GM18907 (cell line): ENCODE results near the gene WDR12.
"Not testable (repeated sequence)": the region's sequence is repeated elsewhere in the genome, so short reads cannot be mapped to it uniquely, and the experiment has no call there.

Experiments
- ATAC-seq: cut with Tn5 transposase; IDR thresholded peaks from one replicate; pipeline ENCODE4 v1.9.1; 2021; ENCODE audit warnings: mild to moderate bottlenecking, moderate library complexity; ENCODE audit not compliant: unreplicated experiment

WDR12 gene

GRCh38 chr2:202885190-202885589, 26.3 kb downstream of the WDR12 start:
- no peak for ATAC-seq

DNA sequence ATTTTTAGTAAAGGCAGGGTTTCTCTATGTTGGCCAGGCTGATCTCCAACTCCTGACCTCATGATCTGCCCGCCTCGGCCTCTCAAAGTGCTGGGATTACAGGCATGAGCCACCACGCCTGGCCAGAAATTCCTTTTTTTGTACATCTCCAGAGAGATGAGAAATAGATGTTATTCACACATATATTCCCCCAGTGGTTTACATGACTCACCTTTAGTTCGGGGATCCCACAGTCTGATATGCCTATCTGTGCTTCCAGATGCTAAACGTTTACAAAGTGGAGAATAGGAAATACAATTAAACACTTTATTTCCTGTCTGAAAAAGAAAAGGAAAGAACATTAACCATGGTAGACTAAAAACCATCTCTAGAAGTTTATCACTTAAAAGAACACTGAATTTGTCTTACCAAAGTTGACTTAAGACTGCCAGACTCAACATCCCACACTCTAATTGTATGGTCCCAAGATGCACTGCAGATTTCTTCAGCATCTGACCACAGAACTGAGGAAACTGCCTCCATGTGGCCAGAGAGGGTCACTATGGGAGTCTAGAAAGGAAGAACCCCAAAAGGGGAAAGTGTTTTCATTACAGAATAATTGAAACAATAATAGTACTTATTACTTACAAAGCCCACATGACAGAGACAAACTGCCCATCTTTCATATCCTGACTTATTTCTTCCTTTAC, 27.3 kb downstream of the WDR12 start:
- no peak for ATAC-seq

DNA sequence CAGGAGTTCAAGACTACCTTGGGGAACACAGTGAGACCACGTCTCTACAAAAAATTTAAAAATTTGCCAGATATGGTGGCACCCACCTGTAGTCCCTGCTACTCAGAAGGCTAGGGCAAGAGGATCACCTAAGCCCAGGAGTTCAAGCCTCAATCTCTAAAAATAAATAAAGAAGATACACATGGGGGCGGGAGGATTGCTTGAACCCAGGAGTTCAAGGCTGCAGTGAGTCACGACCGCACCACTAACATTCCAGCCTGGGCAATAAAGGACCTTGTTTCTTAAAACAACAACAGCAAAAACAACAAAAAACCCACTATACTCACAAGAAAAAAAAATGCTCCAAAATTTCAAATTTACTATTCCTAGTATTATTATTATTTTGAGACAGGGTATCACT, 29.9 kb downstream of the WDR12 start:
- ATAC-seq: no peak

GRCh38 chr2:202877699-202878098, 33.8 kb downstream of the WDR12 start:
- no peak for ATAC-seq

DNA sequence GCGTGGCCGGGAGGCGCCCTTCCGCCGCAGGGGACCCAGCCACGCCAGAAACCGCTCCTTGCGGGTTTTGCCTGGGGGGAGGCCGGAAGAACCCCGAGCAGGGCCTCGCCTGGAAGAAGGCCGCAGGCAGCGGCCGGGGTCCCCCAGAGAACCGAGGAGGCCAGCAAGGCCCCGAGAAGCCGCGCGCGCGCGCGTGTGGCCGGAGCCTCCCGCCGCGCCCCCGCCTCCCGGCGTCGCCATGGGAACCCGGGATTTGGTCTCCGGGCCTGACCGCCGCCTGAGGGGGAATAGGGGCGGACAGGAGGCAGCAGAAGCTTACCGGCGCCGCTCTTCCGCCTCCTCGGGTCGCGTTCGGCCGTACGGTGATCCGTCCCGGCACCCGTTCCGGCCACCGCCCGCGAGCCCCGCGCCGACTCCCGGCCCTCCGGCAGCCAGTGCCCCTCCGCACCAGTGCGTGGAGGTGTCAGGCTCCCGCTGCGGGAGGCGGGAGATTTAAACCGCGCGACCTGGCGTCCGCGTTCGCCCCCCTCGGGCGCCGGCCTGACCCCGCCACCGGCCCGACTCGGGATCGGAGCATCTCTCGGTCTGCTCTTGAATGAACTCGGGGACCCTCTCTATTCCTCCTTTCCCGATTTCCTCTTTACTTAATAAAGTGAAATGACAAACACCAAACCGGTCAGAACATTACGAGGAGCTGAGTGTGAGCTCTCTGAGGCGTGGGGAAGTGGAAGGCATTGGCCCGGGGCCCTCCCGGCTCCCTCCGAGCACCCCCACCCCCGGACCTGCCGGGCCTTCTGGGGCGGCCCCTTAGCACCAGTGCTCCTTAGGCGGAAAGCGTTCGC, 40.0 kb downstream of the WDR12 start, which contains the start of gene ICA1L:
Gene ICA1L (minus strand): TSS at position 467 of the 842 bp plus-strand sequence. CDS start 42,757 bp downstream, outside the sequence.
- peak; percentile 48 for ATAC-seq

DNA sequence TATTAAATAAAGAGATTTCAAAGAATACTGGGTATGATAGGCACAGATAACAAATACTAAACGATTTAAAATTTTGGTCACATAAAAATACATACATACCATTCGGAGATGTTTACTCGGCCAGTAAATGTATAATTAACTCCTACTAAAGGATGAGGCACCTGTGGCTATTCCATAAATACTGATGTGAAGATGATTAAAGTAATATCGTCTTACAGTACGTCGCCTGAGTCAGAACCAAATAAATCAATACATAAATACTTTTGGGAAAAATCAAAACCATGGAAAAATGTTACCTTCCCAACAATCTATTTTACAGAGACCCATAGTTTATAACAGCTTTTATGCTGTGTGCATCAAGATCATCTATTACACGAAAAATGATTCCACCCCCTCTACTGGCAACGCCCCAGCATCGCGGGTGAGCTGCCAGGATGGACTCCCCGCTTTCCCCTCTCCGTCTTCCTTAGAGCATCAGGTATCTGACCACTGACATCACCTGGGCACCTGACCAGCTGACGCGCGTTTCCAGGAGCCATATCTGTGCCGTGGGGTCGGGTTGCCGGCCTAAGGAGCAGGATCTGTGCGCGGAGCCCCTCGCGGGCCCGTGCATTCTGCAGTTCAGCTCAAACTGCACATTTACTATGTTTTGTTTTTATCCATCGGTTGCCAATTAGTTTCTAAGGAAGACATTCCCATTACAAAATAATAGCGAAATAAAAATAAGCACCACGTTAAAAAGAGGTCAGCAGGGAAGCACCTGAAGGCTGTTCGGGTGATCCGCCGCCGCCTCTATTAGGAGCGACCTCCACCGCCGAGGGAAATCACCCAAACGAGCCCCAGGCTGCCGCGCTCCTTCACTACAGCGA, 40.8 kb downstream of the WDR12 start:
- peak; percentile 84 for ATAC-seq

DNA sequence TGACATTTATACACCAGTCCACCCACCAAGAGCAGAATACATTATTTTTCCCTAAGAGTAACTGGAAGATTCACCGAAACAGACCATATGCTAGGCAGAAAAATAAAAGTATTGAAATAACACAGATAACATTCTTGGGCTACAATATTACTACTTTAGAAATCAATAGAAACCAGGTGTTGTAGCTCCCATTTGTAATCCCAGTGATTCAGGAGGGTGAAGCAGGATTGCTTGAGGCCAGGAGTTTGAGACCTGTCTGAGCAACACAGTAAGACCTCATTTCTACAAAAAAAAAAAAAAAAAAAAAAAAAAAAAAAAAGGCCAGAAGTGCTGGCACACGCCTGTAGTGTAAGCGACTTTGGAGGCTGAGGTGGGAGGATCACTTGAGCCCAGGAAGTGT, 49.5 kb downstream of the WDR12 start:
- ATAC-seq: no peak

DNA sequence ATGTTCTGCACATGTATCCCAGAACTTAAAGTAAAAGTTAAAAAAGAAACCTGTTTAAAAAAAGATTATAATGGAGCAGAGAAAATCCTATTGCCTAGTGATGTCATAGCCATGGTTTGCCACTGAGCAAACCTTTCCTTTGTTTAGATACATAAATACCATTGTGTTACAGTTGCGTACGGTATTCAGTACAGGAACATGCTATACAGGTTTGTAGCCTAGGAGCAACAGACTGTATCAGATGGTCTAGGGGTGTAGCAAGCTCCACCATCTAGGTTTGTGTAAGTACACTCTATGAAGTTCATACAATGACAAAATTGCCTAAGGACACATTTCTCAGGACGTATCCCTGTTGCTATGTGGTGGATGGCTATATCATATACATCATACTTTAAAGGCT, 52.9 kb downstream of the WDR12 start:
- no peak for ATAC-seq

- not testable (repeated sequence) for ATAC-seq
Observed at GRCh38 chr2:202849343-202849742, 62.1 kb downstream of the WDR12 start.

DNA sequence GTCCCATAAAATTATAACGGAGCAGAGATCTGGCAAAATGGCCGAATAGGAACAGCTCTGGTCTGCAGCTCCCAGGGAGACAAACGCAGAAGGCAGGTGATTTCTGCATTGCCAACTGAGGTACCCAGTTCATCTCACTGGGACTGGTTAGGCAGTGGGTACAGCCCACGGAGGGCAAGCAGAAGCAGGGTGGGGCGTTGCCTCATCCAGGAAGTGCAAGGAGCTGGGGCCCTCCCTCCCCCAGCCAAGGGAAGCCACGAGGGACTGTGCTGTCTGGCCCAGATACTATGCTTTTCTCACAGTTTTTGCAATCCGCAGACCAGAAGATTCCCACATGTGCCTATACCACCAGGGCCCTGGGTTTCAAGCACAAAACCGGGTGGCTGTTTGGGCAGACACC, 62.7 kb downstream of the WDR12 start:
- ATAC-seq: no peak

DNA sequence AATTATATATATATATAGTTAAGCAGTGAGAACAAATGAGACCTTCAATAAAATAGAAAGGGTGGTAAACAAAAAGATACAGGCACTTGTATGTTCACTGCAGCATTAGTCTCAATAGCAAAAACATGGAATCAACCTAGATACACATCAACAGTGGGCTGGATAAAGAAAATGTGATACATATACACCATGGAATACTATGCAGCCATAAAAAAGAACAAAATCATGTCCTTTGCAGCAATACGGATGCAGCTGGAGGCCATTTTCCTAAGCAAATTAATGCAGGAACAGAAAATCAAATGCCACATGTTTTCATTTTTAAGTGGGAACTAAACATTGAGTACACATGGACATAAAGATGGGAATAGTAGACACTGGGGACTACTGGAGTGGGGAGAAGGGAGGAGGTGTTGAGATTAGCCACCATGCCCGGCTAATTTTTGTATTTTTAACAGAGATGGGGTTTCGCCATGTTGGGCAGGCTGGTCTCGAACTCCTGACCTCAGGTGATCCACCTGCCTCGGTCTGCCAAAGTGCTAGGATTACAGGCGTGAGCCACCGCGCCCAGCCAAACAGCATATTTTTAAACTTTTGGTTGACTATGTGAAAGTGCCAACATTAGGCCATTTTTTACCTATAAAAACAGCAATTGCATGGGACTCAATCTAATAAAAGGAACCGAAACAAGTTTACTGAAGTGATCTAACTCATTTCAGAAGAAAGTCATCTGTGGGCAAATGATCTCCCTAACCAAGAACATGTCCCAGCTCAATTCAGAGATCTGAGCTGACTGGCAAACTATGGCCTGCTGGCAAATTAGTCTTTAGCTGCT, 63.6 kb downstream of the WDR12 start:
- peak; percentile 77 for ATAC-seq

- no peak for ATAC-seq
Observed at GRCh38 chr2:202844656-202845055, 66.8 kb downstream of the WDR12 start.

DNA sequence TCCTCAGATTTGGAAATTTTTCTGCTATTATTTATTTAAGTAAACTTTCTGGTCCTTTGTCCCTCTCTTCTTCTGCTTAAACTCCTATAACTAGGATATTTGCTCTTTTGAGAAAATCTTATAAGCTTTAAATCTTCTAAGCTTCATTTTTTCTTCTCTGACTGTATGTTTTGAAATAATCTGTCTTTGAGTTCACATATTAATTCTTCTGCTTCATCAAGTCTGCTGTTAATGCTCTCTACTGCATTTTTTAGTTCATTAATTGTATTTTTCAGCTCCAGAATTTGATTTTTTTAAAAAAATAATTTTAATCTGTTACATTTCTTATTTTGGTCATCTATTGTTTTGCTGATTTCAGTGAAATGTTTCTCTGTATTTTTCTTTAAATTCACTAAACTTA, 68.8 kb downstream of the WDR12 start:
- ATAC-seq: no peak

- ATAC-seq: no peak
Observed at GRCh38 chr2:202841090-202841867, 70.2 kb downstream of the WDR12 start.

GRCh38 chr2:202831242-202832220, 79.9 kb downstream of the WDR12 start:
- no peak for ATAC-seq

DNA sequence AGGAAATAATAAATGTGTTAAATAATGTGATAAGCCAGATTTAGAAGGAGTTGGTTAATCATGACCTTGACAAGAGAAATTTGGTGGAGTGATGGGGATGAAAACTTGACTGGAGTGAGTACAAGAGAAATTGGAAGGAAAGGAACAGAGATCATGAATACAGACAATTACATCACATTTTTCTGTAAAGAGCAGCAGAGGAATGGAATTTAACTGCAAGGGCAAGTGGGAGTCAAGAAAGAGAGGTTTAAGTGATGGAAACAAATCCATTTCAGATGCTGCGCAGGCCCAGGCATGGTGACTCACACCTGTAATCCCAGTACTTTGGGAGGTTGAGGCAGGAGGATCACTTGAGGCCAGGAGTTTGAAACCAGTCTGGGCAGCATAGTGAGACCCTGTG, 86.6 kb downstream of the WDR12 start:
- ATAC-seq: no peak
